ENCODE data around the gene ADSL.
A peak's percentile ranks its signal among the peaks of the same experiment; 100 is the strongest.
"Not testable (repeated sequence)": the region's sequence is repeated elsewhere in the genome, so short reads cannot be mapped to it uniquely, and the experiment has no call there.

ADSL gene

DNA sequence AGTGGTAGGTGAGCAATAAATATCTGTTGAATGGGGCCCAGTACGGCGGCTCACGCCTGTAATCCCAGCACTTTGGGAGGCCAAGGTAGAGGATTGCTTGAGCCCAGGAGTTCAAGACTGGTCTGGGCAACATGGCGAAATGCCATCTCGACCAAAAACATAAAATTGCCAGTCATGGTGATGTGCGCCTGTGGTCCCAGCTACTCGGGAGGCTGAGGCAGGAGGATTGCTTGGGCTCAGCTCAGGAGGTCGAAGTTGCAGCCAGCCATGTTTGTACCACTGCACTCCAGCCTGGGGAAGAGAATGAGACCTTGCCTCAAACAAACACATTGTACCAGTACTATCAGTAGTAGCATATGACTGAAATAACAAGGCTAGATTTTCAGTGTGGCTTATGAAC is 28.3 kb downstream of the ADSL start:
- no peak for DNase-seq (ENCODE audit: low spot score)

GRCh38 chr22:40376149-40376548 is 29.8 kb downstream of the ADSL start:
- no peak for DNase-seq (ENCODE audit: low spot score)

- no peak for DNase-seq (ENCODE audit: low spot score)
Observed at GRCh38 chr22:40377931-40378330, 31.6 kb downstream of the ADSL start.

- not testable (repeated sequence) for DNase-seq (ENCODE audit: low spot score)
Observed at GRCh38 chr22:40378448-40378847, 32.1 kb downstream of the ADSL start.

DNA sequence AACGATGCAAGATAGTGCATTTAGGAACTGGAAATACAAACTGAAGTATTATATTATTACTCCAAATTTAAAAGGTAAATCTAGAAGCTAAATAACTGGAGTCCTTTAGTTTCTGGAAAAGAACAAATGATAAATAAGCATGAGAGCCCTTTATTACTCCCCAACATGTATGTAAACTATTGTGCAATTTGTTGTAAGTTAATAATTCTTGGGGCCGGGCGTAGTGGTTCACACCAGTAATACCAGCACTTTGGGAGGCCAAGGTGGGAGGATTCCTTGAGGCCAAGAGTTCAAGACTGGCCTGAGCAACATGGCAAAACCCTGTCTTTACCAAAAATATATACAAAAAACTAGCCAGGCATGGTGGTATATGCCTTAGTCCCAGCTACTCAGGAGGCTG is 35.2 kb downstream of the ADSL start:
- DNase-seq (ENCODE audit: low spot score): no peak

- DNase-seq (ENCODE audit: low spot score): no peak
Observed at GRCh38 chr22:40383905-40384304, 37.6 kb downstream of the ADSL start.

DNA sequence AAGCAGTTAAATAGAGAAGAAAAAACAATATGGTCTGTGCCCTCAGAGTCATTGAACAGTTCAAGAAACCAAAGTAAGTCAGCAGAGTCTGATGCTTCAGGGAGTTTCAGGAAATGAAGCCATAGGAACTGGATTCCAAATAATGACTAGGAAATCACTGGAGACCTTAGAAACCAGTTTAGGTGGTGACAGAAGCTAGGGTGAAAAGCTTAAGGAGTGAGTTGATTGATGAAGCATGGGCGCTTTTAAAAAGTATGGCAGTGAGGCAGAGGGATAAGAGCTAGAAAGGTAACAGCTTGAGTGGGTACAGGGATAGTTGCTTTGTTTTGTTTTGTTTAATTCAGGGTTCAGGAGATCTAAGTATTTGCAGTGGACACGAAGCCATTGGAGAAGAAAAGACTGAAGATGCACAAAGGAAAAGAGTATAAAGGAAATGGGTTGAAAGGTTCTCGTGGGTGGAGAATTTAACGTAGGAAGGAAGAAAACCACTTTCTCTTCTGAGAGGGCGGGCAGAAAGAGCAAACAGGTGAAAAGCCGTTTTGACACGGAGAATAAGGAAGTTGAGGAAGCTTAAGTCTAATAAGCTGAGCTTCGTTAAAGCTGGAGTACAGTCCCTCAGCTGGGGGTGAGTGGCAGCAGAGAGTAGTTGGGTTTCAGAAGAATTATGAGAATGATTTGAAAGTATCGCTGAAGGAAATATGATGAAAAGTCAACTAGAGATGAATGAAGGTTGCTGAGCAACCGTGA is 38.9 kb downstream of the ADSL start:
- DNase-seq (ENCODE audit: low spot score): no peak

GRCh38 chr22:40387746-40388145 is 41.4 kb downstream of the ADSL start:
- DNase-seq (ENCODE audit: low spot score): no peak

DNA sequence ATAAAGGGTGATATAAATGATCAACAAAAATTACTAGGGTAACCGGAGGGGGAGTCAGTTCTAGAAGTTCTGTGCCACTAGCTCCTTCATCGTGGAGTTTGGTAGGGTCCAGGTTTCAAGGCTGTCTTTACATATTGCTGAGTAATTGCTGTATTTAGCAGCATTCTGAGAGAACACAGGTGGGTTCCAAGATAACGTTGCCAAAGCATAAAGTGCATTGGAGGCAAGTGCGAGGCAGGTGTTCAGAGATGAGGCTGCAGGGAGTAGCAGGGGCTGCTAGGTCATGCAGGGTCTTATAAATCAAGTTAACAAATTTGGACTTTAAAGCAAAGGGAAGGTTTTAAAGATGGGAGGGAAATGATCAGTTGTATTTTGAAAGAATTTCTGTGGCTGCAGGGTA is 41.9 kb downstream of the ADSL start:
- no peak for DNase-seq (ENCODE audit: low spot score)

DNA sequence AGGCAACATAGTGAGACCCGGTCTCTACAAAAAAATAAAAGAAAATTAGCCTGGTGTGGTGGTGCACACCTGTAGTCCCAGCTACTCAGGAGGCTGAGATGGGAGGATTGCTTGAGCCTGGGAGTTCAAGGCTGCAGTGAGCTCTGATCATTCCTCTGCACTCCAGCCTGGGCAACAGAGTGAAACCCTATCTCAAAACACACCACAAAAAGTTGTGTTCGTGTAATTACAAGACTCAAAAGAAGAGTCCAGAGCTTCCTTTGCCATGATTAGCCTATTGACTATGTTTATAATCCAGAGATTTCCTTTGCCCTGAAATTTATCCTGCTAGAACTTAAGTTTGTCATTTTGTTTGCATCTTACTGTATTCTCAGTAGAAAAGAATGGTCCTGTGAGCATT is 45.1 kb downstream of the ADSL start:
- DNase-seq (ENCODE audit: low spot score): no peak

GRCh38 chr22:40392618-40393017 is 46.3 kb downstream of the ADSL start:
- DNase-seq (ENCODE audit: low spot score): no peak

GRCh38 chr22:40394607-40395006 is 48.3 kb downstream of the ADSL start:
- no peak for DNase-seq (ENCODE audit: low spot score)

DNA sequence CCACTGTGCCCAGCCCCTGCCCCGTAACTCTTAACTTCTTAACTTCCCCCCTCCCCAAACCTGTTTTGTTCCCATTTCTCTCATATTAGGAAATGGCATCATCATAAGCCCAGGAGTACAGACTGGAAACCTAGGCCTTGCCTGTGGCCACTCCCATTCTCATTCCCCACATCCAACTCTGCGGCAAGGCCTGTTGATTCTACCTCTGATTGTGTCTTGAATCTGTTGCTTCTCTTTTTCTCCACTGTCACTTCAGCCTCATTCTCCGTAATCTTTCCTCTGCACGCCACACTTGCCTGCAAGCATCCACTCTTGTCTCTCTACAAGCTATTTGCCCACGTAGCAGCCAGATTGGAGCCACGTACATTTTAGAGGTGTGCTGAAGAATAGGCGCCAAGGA is 49.3 kb downstream of the ADSL start:
- no peak for DNase-seq (ENCODE audit: low spot score)

GRCh38 chr22:40396882-40397281 is 50.6 kb downstream of the ADSL start:
- peak; percentile 86 for DNase-seq (ENCODE audit: low spot score)

GRCh38 chr22:40397396-40397795 is 51.1 kb downstream of the ADSL start:
- DNase-seq (ENCODE audit: low spot score): no peak

DNA sequence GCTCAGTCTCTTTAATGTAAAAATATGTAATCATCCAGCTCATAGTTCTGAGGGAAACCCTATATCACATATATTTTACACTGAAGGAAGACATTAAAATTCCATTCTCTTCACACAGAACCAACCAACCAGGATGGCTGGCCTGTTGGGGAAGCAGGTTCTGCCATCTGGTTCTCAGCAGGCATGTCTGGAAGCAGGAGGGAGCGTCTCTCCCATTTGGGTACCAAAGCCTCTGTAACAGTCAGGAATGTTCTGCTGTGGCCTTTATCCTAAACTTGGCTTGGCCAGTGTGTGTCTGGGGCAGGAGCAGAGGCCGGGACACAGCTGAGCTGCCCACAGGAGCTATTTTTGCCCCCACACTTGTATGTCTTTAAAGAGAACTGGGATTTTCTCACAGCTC is 53.3 kb downstream of the ADSL start:
- no peak for DNase-seq (ENCODE audit: low spot score)

- no peak for DNase-seq (ENCODE audit: low spot score)
Observed at GRCh38 chr22:40400159-40400558, 53.9 kb downstream of the ADSL start.

DNA sequence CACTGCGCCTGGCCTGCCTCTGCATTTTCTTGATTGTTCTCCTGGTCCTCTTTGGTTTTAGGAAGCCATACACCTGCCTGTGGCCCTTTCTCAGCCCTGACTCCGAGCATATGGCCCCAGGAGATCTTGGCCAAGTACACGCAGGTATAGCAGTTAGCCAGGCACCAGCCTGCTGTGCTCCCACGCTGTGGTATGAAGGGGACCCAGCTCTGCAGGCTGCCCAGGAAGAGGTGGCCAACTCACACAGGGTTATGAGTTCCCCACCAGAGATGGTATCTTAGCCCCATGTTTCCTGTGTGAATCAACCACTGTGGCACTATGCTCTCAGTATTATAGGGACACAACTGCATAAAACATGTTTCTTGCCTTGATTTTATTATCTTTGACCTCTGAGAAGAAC is 55.2 kb downstream of the ADSL start:
- DNase-seq (ENCODE audit: low spot score): no peak

DNA sequence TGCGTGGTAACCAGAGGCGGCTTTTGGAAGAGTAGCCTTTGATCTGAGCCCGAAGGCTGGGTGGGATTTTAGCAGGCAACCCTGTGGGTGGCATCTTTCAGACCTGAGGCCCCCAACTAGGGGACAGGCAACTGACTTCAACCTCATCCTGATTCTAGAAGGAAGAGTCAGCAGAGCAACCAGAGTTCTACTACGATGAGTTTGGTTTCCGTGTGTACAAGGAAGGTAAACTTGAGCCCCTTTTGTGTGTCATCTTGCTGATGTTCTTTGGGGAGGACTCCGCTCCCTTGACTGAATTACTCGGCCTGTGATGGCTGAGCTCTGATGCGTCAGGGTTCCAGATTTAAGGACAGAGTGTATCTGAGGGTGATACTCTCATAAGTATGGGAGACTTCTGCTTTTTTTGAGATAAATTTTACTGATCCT is 55.7 kb downstream of the ADSL start:
- no peak for DNase-seq (ENCODE audit: low spot score)

DNA sequence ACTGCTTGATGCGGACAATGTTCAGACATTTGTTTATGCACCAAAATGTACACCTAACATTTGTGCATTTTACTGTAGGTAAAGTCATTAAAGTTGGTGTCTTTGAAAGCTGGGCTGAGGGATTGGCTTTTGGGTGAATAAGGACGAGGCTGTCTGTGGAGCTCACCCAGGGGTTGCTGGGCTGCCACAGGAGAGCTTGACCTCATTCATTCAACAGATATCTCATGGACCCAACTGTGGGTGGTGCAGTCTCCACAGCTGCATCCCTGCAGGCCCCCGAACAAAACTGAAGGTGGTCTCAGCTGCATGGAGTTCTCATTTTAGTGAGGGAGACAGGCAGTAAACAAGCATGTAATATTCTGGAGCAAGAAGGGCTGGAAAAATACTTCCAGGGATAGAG is 56.8 kb downstream of the ADSL start:
- DNase-seq (ENCODE audit: low spot score): no peak

GRCh38 chr22:40403651-40404050 is 57.4 kb downstream of the ADSL start:
- DNase-seq (ENCODE audit: low spot score): no peak

- DNase-seq (ENCODE audit: low spot score): no peak
Observed at GRCh38 chr22:40404251-40405177, 58.2 kb downstream of the ADSL start.

All from iPS-NIHi11 (cell line).